SKM-1 (cell line): ENCODE data around the gene RELT.
A peak's percentile ranks its signal among the peaks of the same experiment; 100 is the strongest.

Experiments used
- DNase-seq: peaks from one replicate; lab custom pipeline; 2025; ENCODE audit not compliant: unreplicated experiment; lab: John Stamatoyannopoulos, UW

RELT gene

DNA sequence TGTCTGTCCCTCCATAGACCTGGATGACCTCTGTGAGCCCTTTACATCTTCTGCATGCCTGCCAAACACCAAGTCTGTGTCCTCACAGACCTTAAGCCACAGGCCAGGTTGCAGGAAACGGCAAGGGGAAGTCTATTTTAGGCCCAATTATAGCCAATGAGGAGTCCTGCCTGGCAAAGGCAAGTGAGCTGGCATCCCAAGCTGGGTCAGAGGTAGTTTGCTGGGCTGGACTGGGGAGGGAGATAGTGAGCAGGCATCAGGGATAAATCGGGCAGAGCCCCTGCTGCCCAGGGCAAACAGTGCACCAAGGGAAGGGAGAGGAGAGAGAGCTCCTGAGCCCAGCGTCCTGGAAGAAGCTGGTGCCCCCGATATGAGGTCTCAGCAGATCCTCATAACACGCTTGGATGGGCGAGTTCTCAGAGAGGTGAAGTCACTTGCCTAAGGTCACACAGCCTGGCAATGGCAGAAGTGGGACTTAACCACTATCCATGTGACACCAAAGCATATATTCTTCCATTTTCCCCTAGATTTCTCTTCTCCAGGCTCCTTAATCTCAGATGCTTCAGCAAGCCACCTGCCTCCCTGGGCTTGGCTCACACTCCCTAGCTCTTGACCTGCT, 3.7 kb upstream of the RELT start:
- DNase-seq = peak; percentile 71

- no peak for DNase-seq
Measured at GRCh38 chr11:73374151-73374550, 2.0 kb upstream of the RELT start.

DNA sequence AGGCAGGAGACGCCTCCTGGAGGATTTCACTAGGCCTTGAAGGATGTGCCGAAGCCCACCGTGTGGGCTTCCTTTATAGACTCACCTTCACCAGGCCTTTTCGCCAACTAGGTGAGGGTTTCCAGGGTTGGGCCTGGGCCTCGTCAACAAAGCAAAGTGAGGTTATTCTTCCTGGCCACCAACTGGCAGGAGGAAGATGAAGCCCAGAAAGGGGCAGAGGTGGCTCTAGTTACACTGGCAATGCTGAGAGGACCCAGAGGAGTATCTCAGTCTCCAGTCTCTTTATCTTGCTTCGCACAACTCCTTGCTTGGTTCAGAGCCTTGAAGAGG, 404 bp upstream of the RELT start:
- no peak for DNase-seq

DNA sequence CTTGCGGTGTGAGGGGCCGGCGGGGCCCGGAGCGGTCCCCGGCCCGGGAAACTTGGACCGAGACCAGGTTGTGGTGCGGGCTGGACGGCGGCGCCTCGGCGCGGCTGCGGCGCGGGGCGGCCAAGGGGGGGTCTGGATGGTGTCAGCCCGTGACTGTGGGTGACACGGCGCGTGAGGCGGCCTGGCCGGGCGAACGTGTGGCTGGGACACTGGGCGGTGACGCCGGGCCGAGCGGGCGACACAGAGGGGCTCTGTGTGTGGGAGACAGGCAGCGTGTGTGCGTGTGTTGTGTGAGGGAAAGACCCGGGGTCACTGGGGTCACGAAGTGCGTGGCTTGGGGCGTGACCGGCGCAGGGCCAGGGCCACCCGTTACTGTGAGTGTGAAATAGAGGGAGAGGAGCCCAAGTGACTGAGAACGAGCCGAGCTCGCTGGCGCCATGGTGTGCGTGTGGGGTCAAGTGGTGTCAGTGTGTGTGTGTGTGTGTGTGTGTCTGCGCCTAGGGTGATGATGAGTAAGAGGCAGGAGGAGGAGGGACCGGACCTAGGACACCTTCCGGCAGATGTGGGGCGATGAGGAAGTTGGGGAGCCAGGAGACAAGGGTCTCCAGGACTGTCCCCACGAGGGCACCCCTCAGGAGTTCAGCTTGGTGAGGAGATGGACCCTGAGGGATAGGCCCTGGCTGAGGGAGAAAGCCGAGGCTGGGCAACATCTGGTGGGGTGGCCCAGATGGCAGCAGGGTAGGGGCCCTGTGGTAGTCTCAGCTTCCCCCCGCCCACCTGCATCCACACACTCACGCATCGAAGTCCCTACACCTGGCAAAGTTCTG, 817 bp downstream of the RELT start:
- peak; percentile 37 for DNase-seq

GRCh38 chr11:73379189-73379880, 3.1 kb downstream of the RELT start:
- no peak for DNase-seq

DNA sequence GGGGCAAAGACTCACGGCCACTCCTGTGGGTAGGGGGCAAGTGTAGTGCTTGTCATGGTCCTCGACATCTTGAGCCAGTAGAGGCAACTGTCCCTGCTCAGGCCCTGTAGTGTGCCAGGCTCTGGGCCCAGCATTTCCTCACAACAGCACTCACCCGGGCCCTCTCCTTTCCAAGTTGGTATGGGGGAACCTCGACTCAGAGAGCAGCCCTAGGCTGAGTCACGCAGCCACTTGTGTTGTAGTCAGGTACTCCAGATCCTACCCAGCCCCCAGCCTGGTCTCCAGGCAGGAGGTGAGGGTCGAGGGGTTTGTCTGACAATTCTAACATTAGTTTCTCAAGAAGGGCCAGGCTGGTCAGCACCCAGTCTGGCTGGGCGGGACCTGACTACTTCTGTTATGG, 4.1 kb downstream of the RELT start:
- DNase-seq = no peak

GRCh38 chr11:73380897-73381410, 4.8 kb downstream of the RELT start:
- DNase-seq = no peak

DNA sequence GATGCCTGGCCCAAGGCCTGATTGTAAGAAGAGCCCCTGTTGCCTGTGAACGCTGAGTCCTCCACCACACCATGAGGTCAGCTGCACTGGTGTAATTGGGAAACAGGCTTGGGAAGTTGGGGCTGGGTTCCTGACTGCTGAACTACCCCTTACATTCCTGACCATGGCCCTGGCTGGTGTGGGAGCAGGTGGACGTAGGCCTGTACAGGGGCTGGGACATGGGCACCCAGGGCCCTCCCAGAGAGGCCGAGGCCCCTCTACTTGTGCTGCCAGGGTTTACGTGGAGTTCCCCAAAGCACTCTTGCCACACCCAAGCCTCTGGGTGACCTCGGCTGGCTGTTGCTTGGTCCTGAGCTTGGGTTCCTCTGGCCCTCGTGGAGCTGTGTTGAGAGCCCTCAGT, 5.4 kb downstream of the RELT start:
- no peak for DNase-seq

DNA sequence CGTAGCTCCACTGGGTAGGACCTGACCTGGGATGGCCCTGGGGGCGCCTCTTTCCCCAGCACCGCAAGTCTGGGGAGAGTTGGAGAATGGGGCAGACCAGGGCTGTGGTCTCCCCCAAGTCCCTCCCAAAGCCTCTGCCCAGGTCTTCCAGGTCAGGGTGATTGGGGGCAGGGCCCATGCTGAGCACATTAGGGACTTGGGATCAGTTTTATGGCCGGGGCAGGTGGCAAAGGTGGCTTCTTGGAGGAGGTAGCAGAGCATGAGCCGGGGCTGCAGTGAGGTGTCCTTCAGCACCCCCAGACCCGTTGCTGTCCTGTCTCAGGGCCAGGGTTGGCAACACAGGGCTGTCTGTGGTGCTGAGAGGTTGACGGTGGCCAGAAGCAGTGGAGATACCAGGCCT, 6.0 kb downstream of the RELT start:
- DNase-seq = no peak

GRCh38 chr11:73382747-73383146, 6.5 kb downstream of the RELT start:
- DNase-seq = no peak

DNA sequence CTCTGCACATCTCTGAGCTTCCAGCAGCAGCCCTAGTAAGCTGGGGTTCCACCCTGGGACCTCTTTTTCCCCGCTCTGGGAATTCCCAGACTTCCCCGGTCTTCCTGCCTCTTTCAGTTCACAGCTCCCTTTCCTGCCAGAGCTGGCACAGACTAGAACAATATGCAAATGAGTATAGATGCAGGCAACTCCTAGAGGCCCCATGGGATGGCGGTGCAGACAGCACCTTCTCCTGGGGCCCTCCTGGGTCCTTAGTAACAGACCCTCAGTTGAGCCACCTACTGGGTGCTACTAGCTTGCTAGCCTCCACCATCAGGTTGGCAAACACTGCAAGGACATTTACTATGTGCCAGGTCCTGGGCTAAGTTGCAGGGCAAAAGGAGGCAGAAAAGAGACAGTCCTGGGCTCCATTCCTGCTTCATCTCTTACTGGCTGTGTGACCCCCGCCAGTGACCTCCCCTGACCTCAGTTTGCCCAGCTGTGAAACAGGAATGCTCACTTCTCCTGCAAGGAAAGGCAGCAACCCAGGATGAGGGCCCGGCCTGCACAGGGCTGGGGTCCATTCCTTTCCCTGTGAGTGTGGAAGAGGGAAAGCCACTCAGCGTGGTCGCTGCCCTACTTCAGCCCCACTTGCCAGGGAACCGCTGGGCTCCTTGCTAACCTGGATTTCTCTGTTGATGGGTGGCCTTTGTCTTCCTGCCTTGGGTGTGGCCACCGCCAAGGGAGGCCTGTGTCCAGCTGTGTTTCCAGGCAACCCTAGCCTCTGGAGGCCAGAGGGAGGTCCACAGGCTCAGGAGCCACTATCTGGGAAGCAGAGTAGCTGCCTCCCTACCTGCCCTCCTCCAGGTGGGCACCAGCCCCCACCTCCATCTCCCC, 7.3 kb downstream of the RELT start:
- no peak for DNase-seq

GRCh38 chr11:73384125-73384441, 7.9 kb downstream of the RELT start:
- DNase-seq = no peak

DNA sequence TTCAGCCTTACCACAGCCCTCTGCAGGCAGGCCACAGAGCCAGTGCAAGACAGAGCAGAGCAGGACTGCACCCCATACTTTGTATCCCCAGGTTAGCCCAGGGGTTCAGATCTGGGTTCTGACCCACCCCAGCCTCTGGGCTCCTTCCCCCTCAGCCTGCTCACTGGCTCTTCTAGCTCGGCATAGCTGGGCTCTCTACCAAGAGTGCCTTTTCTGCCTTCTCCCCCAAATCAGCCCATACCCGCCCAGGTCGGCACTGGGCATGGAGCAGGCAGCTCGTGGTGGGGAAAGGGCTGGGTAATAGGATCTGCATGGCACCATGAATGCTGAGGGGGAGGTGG, 8.3 kb downstream of the RELT start:
- no peak for DNase-seq

- DNase-seq = peak; percentile 92
Measured at GRCh38 chr11:73384872-73385689, 8.9 kb downstream of the RELT start.

DNA sequence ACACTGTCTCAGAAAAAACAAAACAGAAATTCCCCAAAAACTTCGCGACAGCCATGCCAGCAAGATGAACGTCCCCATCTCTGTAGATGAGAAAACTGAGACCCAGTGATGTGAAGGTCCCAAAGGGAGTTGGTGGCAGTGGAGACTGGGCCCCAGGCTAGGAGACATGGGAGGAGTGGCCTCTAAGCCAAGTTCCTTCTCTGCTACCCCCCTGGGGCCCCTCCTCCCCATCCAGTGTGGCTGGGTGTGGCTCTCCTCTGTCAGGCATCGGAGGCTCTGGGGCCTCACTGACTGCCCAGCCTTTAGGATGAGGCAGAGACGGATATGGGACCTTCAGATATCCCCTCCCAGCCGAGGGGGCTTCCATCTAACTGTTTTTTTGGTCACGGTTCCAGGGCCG, 9.8 kb downstream of the RELT start:
- DNase-seq = peak; percentile 85

GRCh38 chr11:73386546-73386945, 10.3 kb downstream of the RELT start:
- DNase-seq = no peak

DNA sequence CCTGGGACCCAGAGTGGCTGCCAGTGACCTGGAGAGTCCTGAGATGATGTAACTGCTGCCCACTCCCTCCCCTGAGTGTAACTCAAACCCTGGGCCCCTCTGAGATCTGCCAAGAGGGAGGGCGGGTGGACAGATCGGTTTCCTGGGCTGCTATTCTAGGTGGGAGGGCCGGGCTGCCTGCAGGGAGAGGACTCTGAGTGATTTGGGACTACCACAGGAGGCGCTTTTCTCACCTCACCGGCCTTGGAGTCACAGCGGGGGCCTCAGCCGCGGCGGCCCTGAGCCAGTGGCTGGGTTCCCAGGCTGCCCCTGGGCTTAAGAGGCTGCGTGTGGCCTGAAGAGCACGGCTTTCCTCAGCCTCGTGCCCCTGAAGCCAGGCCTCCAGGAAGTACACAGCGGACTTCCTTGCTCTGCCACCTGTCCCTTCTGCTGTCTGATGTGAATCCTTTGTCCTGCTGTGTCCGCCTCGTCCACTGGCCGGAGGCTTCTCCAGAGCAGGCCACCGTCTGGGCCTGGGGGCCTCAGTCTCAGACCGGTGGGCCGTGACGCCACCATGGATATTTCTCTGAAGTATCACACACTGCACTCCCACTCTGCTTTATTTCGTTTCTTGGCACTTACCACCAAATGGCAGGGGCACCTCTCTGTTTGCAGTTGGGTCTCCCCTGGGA, 11.5 kb downstream of the RELT start:
- DNase-seq = peak; percentile 72

GRCh38 chr11:73388265-73389133, 12.3 kb downstream of the RELT start:
- DNase-seq = peak; percentile 61

- no peak for DNase-seq
Measured at GRCh38 chr11:73389134-73389525, 12.9 kb downstream of the RELT start.
